ENCODE measurements around the gene CCL20. TPM values are rescaled to one million over a fixed set of nuclear protein-coding genes. Genes with fewer than 3 reads are reported as not detected.

The CCL20 gene
- total and polyA plus RNA-seq, 2 of the 13 experiments (the other 11 are each of a cell fraction or from before 2014, with no cell fraction given) = 223 to 903 TPM

DNA sequence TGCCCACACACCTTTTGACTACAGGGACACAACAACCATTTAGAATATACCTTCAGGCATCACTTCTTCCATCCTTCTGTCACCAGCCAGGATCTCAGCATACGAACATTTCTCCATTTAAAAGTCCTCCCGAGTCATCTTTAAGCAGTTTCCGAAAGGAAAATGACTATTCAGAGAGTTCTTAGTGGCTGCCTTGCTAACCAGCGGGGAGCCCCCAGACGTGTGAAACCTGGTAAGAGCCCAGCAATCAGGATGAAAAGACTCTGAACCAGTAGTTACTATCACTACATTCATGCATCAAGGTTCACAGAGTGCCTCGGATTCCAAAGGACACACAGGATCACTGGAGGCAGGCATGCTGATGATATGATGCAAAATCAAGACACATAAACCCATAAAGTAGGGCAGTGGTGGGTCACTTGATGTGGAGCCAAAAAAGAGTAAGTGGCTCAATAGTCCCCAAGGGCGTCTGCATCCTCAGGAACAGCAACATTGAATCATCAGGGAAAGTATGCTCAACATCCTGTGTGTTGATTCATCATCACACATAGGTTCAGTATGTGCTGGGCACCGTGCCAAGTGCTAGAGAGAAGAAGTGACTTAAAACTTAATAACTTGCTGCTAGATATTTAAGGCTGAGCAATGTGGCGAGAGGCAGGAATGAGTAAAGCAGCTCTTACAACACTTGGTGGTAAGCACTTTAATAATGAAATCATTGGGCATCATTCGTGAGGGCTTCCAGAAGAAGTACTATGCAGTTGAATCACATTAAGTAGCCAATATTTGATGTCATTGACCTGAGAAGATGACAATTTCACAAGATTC lies 4.4 kb downstream of the CCL20 start (continued):
- TF ChIP-seq MED1 (CRISPR knock-in tag; IDR thresholded peaks at IDR 0.05) (peak; percentile 74; the same call in 1 of the 2 replicates), MBD4 (IDR thresholded peaks at IDR 0.05; ENCODE audit: borderline replicate concordance, low read length) (peak; percentile 89), ZNF274 (CRISPR knock-in tag; IDR thresholded peaks at IDR 0.05) (peak; percentile 6; the same call in 1 of the 2 replicates), FOSL2 (CRISPR knock-in tag; IDR thresholded peaks at IDR 0.05) (peak; percentile 95), BORCS8-MEF2B (CRISPR knock-in tag; IDR thresholded peaks at IDR 0.05) (no peak), HIC2 (CRISPR knock-in tag; IDR thresholded peaks at IDR 0.05; ENCODE audit: low read depth) (0 out of 2 replicates have a peak, but pooled peaks have one; percentile 9), POLR2AphosphoS2 (IDR thresholded peaks at IDR 0.05; ENCODE audit: low read depth, low read length) (peak; percentile 95), PTBP1 (IDR thresholded peaks at IDR 0.05; ENCODE audit: low read depth, low read length, poor library complexity, severe bottlenecking) (no peak), RFXAP (CRISPR knock-in tag; IDR thresholded peaks at IDR 0.05; ENCODE audit: borderline replicate concordance) (peak; percentile 41; the same call in 1 of the 2 replicates), SAP130 (CRISPR knock-in tag; IDR thresholded peaks at IDR 0.05; ENCODE audit: low read depth) (no peak), KLF9 (CRISPR knock-in tag; IDR thresholded peaks at IDR 0.05; ENCODE audit: low read depth) (peak; percentile 76; the same call in 1 of the 2 replicates), ZNF143 (CRISPR knock-in tag; IDR thresholded peaks at IDR 0.05) (no peak), ZNF367 (CRISPR knock-in tag; IDR thresholded peaks at IDR 0.05; ENCODE audit: borderline replicate concordance) (no peak), ZNF275 (CRISPR knock-in tag; IDR thresholded peaks at IDR 0.05; ENCODE audit: borderline replicate concordance) (no peak), KDM2A (CRISPR knock-in tag; IDR thresholded peaks at IDR 0.05; ENCODE audit: borderline replicate concordance, low read depth) (peak; percentile 23; the same call in 1 of the 2 replicates), SMARCE1 (IDR thresholded peaks at IDR 0.05; ENCODE audit: borderline replicate concordance) (0 out of 2 replicates have a peak, but pooled peaks have one; percentile 15), NAIF1 (CRISPR knock-in tag; IDR thresholded peaks at IDR 0.05; ENCODE audit: borderline replicate concordance) (0 out of 2 replicates have a peak, but pooled peaks have one; percentile 8), ZNF761 (CRISPR knock-in tag; conservative IDR thresholded peaks at IDR 0.05) (no peak), SMAD9 (CRISPR knock-in tag; IDR thresholded peaks at IDR 0.05) (peak; percentile 58; the same call in 1 of the 2 replicates), PRPF4 (IDR thresholded peaks at IDR 0.05; ENCODE audit: low read depth, low read length, poor library complexity, severe bottlenecking) (no peak), ZNF772 (CRISPR knock-in tag; IDR thresholded peaks at IDR 0.05) (no peak), ZNF33B (CRISPR knock-in tag; IDR thresholded peaks at IDR 0.05) (no peak; the same call in 1 of the 2 replicates), ZNF556 (CRISPR knock-in tag; IDR thresholded peaks at IDR 0.05; ENCODE audit: borderline replicate concordance) (no peak), SSRP1 (CRISPR knock-in tag; IDR thresholded peaks at IDR 0.05) (peak; percentile 80), RFX5 (IDR thresholded peaks at IDR 0.05; ENCODE audit: low read depth, low read length) (no peak)
- TF ChIP-seq, protein P1, sequence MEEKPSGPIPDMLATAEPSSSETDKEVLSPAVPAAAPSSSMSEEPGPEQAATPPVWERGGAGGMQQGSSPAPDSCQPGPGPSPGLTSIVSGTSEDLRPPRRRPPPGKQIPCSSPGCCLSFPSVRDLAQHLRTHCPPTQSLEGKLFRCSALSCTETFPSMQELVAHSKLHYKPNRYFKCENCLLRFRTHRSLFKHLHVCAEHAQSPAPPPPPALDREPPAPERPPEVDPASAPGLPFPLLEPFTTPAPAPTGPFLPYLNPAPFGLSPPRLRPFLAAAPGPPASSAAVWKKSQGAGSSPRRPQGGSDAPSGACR (CRISPR knock-in tag; IDR thresholded peaks at IDR 0.05) = peak; percentile 55
- TF ChIP-seq, protein P2, sequence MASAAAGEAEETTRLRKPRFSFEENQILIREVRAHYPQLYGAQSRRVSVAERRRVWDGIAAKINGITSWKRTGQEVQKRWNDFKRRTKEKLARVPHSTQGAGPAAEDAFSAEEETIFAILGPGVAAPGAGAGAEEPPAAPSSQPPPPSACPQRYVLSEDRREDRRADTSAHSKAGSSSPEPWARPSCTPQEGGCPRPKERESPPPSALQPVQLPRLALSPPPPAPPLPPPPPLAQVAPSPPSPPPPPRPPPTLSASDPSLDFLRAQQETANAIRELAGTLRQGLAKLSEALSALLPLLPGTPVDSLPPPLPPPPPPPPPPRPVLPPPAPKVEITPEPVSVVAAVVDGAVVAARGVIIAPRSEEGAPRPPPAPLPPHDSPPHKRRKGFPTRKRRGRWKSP (CRISPR knock-in tag; IDR thresholded peaks at IDR 0.05) = peak; percentile 57; the same call in 1 of the 2 replicates
